IMR-90 (cell line): Measurements from ENCODE around the gene DTX3.

ENCODE experiments used
- CTCF ChIP-seq: conservative IDR thresholded peaks from 2 replicates; pipeline ENCODE4 v1.5.1; 2012; ENCODE audit warnings: mild to moderate bottlenecking, low read depth, low read length, improper control_type of control experiment
- NFE2L2 ChIP-seq: fragments of 150-350 bp; IDR thresholded peaks from 2 replicates; pipeline ENCODE4 v1.6.1; 2016; ENCODE audit warnings: low read depth, mild to moderate bottlenecking, low read length
- RAD21 ChIP-seq: IDR thresholded peaks from 2 replicates; pipeline ENCODE4 v1.6.1; 2012; ENCODE audit warnings: low read length, improper control_type of control experiment
- RCOR1 ChIP-seq: IDR thresholded peaks from 2 replicates; pipeline ENCODE4 v1.6.1; 2012; ENCODE audit warnings: mild to moderate bottlenecking, low read length, improper control_type of control experiment; ENCODE audit not compliant: insufficient replicate concordance

GRCh38 chr12:57620936-57621496, 16.4 kb downstream of the DTX3 start:
- no peak for TF ChIP-seq RCOR1
- TF ChIP-seq RAD21, result no peak
- TF ChIP-seq NFE2L2, result no peak
- no peak for TF ChIP-seq CTCF
